ENCODE results near the gene ARHGAP24.
"Not testable (repeated sequence)": the region's sequence is repeated elsewhere in the genome, so short reads cannot be mapped to it uniquely, and the experiment has no call there.

The ARHGAP24 gene

DNA sequence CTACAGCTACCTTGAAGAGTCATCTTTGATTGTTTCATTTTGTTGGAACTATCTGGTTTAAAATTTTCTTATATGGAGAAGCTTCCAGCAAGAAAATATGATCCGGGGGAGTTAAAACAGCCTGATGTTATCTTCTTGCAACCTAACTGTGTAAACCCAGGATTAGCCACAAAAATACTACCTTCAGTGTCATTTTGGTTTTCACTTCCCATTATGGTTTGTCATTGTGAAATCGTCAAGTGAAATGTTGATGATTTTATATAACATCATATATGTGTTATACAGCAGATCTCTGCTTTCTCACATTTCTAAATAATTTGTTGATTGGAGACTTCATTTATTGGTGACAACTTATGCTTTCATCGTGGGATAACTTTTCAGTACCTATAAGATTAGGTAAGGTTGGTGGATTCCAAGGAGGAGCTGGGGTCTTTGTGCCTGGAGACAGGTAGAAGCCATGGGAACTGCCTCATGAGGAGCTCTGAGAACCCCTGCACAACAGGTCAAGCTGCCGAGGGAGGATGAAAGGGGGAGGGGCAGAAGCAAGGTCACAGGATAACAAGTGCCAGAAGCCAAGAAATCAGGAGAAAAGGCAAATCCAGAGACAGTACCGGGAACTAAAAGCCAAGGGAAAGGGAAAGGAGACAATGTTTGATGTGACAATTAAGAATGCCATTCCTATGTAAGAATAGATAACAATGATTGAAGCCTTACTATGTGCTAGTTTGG, 7.2 kb downstream of the ARHGAP24 start:
- DNase-seq (ENCODE audit: low read depth in 3 of 3): no peak

- no peak for DNase-seq (ENCODE audit: low read depth in 3 of 3)
Measured at GRCh38 chr4:85486425-85487086, 11.6 kb downstream of the ARHGAP24 start.

GRCh38 chr4:85488416-85488815, 13.5 kb downstream of the ARHGAP24 start:
- DNase-seq (ENCODE audit: low read depth in 3 of 3): no peak

DNA sequence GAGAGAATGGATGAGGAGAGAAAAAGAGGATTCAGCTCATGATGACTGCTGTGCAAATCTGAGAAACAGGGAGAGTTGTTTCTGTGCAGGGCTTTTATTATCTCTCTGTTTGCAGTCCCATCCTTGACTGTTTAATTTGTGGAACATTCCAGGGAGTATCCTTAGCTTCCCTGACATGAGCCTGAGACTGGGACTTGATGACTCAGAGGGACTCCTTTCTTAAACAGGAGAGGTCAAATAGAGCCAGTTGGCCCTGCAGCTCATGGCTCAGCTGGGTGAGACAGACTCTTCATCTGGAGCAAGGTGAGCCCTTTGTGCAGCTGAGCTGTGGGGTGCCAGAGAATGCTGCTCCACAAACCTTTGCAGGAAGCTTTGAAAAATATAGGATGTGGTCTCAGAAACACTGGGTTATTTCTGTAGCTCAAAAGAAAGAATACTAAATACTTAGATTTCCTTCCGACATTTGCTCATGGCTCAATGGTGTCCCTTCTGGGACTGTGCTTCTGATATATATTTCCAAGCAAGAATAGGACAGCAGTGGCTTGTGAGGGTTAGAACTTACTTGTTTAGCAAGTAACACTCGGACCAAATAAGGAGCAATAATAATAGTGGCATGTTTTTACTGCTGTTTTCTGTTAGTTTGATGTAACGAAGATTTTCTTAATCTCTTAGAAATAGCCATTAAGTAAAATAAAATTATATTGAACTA, 14.5 kb downstream of the ARHGAP24 start:
- no peak for DNase-seq (ENCODE audit: low read depth in 3 of 3)

- no peak for DNase-seq (ENCODE audit: low read depth in 3 of 3)
Measured at GRCh38 chr4:85491527-85491926, 16.6 kb downstream of the ARHGAP24 start.

DNA sequence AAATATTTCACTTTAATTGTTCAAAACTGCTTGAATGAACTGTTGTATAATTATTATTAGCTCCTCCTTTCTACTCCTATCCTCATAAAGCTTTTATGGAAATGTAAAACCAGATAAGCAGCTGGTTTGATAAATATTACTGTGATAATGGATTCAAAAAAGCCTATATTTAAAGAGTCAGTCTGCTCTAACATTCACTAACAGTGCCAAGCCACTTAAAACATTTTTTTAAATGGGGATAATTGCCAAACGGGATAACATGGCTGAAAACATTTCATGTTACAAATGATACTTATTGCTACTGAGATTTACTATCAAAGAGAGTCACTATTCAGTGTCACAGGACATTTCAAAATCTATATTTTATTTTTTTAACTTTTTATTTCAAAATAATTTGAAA, 17.4 kb downstream of the ARHGAP24 start:
- DNase-seq (ENCODE audit: low read depth in 3 of 3): no peak

GRCh38 chr4:85495621-85496020, 20.7 kb downstream of the ARHGAP24 start:
- DNase-seq (ENCODE audit: low read depth in 3 of 3): no peak

DNA sequence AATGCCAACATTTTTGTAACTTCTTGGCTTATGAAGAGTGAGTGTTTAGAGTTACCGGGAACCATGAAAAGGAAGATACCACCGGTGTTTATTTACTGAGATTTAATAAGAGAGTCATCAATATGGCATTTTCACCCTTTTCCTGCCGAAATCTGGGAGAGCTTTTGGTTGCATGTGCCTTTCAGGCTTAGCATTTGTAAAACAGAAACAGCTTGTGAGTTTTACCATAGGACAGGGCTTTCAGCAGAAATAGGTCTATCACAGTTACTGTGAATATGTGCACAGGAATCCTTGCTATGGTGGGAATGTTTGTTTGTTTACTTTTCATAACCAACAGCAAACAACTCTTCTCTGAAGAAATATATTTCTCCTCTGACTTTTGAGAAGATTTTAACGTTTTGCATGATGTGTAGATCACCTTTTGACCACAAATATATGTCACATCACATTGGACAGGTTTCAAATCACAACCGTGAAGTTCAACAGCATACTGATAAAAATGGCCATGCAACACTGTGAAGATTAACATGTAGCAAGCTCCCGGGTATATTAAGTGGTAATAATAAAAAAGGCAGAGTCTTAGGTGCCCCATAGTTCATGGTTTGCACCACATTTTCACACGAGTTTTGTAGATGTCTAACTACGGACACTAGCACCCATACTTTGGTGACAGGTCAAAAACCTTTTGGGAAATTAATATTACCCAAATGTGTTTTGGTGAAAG, 21.3 kb downstream of the ARHGAP24 start:
- DNase-seq (ENCODE audit: low read depth in 3 of 3): no peak

GRCh38 chr4:85496933-85497332, 22.0 kb downstream of the ARHGAP24 start:
- DNase-seq (ENCODE audit: low read depth in 3 of 3): no peak

DNA sequence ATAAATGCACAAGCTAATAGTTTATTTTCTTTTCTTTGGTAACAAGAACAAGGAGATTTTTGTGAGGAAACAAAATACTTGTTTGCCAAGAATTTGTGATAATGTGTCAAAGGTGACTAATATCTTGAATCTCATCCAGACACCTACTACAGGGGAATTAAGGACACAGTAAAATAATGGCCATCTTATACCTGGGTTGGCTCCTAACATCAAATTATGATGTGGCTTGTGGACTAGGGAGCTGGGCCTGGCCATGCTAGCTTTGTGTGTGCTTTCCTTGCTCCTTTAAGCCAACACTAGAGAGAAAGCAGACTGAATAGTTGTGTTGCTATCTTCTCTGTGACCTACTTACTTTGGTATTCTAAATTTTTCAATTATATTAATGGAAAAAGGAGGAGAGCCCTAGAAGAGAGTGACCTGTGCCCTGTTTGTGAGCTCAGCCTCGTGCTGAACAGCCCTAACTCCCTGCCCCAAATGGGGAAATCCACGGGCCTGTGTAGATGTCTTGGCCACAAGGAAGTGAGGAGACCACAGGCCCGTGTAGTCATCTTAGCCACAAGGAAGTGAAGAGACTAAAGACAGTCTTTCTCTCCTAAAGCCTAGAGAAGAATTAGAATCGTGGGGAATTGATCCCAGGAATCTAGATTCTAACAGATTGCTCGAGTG, 23.3 kb downstream of the ARHGAP24 start:
- no peak for DNase-seq (ENCODE audit: low read depth in 3 of 3)

- no peak for DNase-seq (ENCODE audit: low read depth in 3 of 3)
Measured at GRCh38 chr4:85499573-85499972, 24.6 kb downstream of the ARHGAP24 start.

GRCh38 chr4:85500110-85500867, 25.3 kb downstream of the ARHGAP24 start:
- DNase-seq (ENCODE audit: low read depth in 3 of 3): no peak

GRCh38 chr4:85501145-85501544, 26.2 kb downstream of the ARHGAP24 start:
- DNase-seq (ENCODE audit: low read depth in 3 of 3): not testable (repeated sequence)

DNA sequence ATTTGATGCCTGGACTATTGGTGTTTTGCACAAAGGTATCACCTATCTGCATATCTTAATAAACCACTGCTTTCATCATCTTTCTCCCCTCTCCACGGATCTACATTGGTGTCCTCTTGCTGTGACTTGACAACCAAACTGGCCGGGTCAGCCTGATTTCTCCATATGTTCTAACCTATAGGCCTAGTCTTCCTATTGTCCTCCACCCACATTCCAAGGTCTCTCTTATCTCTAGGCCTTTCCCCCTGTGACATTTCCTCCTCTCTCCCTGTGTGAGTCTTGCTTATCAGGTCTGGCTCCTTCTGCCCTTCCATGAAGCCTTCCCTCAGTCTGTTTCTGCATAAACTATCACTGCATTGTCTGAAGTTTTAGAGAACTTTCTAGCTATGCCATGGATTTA, 33.7 kb downstream of the ARHGAP24 start:
- DNase-seq (ENCODE audit: low read depth in 3 of 3): no peak

DNA sequence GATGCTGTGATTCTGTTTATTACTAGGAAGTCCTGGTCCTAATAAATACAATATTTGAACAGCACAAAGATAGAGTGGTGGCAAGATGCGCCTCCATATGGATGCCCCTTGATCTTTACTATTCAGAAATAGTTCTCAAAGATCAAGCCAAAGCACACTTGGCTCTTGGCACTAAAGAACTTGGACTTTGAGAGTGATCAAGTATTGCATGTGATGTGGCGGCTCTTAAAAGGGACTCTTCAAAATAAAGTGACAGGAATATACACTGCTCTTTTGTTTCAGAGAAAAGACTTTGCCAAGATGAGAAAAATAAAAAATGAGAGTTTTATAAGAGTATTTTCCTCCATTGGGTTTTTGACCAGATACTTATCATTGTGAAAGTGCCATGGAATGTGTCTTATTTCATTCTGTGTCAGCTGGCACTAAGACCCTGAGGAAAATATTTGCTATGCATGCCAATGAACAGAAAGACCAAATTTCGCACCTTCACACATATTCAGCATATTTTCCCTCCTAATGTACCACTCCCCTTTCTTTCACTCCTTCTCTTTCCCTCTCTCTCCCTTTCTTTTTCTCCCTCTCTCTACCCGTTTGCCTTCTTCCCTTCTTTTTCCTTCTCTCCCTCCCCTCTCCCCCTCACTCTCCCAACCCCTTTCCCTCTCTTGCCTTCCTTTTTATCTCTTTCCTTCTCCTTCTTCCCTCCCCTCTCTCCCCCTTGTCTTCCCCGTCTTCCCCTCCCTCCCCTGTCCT, 35.1 kb downstream of the ARHGAP24 start:
- DNase-seq (ENCODE audit: low read depth in 3 of 3): no peak

GRCh38 chr4:85510632-85510984, 35.7 kb downstream of the ARHGAP24 start:
- DNase-seq (ENCODE audit: low read depth in 3 of 3): no peak

DNA sequence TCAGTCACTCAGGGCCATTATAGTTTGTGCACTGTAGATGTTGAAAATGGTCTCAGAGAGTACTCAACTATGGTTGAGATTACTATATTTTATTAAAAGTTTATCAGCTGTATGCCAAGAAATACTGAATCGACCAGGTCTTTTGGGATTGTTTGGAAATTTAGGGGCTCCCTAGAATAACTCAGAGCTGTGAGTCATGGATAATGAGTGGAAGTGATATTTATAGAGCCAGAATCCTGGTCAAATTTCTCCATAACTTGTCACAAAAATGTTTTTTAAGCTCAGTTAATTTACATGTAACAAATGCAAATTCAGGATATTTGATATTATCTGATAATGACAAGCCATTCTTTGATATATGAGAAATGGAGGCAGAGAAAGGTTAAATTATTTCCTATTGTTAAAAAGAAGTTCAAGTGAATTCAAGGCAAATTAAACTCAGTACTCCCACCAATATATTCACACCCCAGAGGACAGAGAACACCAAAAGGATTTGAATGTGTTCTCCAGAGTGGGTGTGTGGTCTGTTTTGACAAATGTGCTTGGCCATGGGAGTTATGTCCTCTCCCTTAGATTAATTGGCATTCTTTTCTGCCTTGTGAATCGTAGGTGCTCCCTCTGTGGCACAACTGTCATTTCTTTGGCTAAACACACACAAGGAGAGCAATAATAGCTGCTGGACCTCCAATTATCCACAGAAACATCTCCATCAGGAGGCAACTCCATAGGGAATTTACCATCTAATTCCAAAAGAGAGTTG, 37.7 kb downstream of the ARHGAP24 start:
- DNase-seq (ENCODE audit: low read depth in 3 of 3): no peak

GRCh38 chr4:85514117-85514516, 39.2 kb downstream of the ARHGAP24 start:
- DNase-seq (ENCODE audit: low read depth in 3 of 3): no peak

GRCh38 chr4:85514783-85515182, 39.8 kb downstream of the ARHGAP24 start:
- DNase-seq (ENCODE audit: low read depth in 3 of 3): no peak

DNA sequence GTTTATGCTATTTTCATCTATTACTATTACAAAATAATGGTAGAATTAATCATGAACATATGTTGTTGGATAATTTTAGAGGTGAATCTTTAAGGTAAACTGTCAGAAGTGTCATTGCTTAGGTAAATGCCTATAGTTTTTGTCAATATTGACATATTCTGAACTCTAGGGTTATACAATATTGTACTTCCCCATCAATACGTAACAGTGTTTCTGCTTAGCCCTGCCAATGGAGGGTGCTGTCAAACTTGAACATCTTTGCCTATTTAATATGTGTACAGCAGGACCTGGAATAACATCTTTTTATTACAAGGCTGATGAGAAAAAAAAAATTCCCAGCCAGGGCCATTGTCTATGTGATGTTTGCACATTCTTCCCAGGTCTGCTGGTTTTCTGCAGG, 40.8 kb downstream of the ARHGAP24 start:
- DNase-seq (ENCODE audit: low read depth in 3 of 3): no peak

Data from stimulated activated CD4-positive, alpha-beta T cell treated with anti-CD3 and anti-CD28 coated beads, TNF-alpha, amount 100 ng/mL, for 48 hours (primary cell).